Heart left ventricle (tissue), 13 donors: ENCODE measurements around the gene TRMO.

Source experiments
- CTCF ChIP-seq, 12 donors: fragments of 200-600 bp; sonication (generic) in 4 of 12; IDR thresholded peaks; one replicate each; pipeline versions ENCODE4 v1.5.0 to v1.8.0; 2018 to 2022; ENCODE audit warnings: antibody characterized with exemption in 12 of 12, mild to moderate bottlenecking in 5 of 12
- POLR2A ChIP-seq, 2 donors: fragments of 450-650 bp; IDR thresholded peaks; one replicate each; pipeline ENCODE4 v1.6.1; 2017; ENCODE audit warnings: antibody characterized with exemption in 2 of 2, mild to moderate bottlenecking in 2 of 2, moderate library complexity in 2 of 2
- donor health status: ischemic (EF 13 %, LVEDD 7.1; RV severe dilation, severe dysfunction).
- donor health status: DM: no; HTN: yes; CAD: no.
- donor health status: DM: no; HTN: no; CAD: no.
- donor health status: ischemic (EF 25% LVEDD 6.9; RV normal size, moderate dysfunction).
- donor health status: ischemic (EF 25% LVEDD 5.7; RV mildly dilated, moderate dysfunction).
- donor health status: ischemic (EF 35%, LVEDD 5.7; RV mildly dilated, moderate dysfunction).
- donor health status: nonischemic (EF 11% LVEDD 7.7; RV severe dilation, severe dysfunction).
- donor health status: DM: yes; HTN: yes; CAD: no.
- donor health status: PGD.
- donor health status: ischemic (EF 29% LVEDD 5.4; RV normal size, mild dysfunction).
- donor health status: nonischemic (EF 23%, LVEDD 6.1; RV moderate dilation, normal function).

GRCh38 chr9:97858826-97859225 is 63.5 kb downstream of the TRMO start:
- TF ChIP-seq POLR2A (IDR thresholded peaks at IDR 0.05), result no peak
- TF ChIP-seq CTCF (IDR thresholded peaks at IDR 0.05), result no peak
